HEK293 (cell line): ENCODE data around the gene NRG2.

Experiments
- CTCF ChIP-seq: fragments of 450-650 bp; formaldehyde crosslinking; IDR thresholded peaks from 2 replicates; pipeline ENCODE4 v1.5.1; 2016; ENCODE audit warnings: missing biosample characterization, missing genetic modification characterization
- MEIS1 ChIP-seq: sonication (generic); formaldehyde crosslinking; IDR thresholded peaks from 2 replicates; pipeline ENCODE4 v1.8.1; 2022; ENCODE audit warnings: missing genetic modification reagents, mild to moderate bottlenecking, borderline replicate concordance
- TCF7L2 ChIP-seq: IDR thresholded peaks from 2 replicates; pipeline ENCODE4 v1.6.1; 2011; ENCODE audit warnings: low read depth, mild to moderate bottlenecking, inconsistent platforms, low read length, moderate library complexity, borderline replicate concordance
- ZBTB7A ChIP-seq: fragments of 450-650 bp; formaldehyde crosslinking; IDR thresholded peaks from 2 replicates; pipeline ENCODE4 v1.5.1; 2016; ENCODE audit warnings: low read depth, missing biosample characterization, missing genetic modification characterization
- ZNF114 ChIP-seq: fragments of 450-650 bp; formaldehyde crosslinking; IDR thresholded peaks from 2 replicates; pipeline ENCODE4 v1.5.0; 2017; ENCODE audit warnings: missing biosample characterization, missing genetic modification characterization
- ZNF274 ChIP-seq, 2 experiments: fragments of 200-500 bp in 1 of 2; fragments of 450-650 bp in 1 of 2; sonication (Bioruptor generic) in 1 of 2; formaldehyde crosslinking in 1 of 2; IDR thresholded peaks; 2 replicates each; pipeline versions ENCODE4 v1.5.1 to v1.6.1; 2014 to 2016; ENCODE audit warnings: borderline replicate concordance in 1 of 2, inconsistent platforms in 1 of 2, low read length in 1 of 2, missing biosample characterization in 1 of 2, missing genetic modification characterization in 1 of 2
- ZNF548 ChIP-seq: fragments of 450-650 bp; formaldehyde crosslinking; IDR thresholded peaks from 2 replicates; pipeline ENCODE4 v1.5.1; 2016; ENCODE audit warnings: missing biosample characterization, missing genetic modification characterization
- ZNF549 ChIP-seq: fragments of 450-650 bp; IDR thresholded peaks from 2 replicates; pipeline ENCODE4 v1.5.1; 2018; ENCODE audit warnings: missing biosample characterization, missing genetic modification characterization, mild to moderate bottlenecking, inconsistent platforms, moderate library complexity
- ZNF830 ChIP-seq: fragments of 450-650 bp; IDR thresholded peaks from 2 replicates; pipeline ENCODE4 v1.5.0; 2018; ENCODE audit warnings: missing biosample characterization, missing genetic modification characterization, low read depth, mild to moderate bottlenecking, moderate library complexity

DNA sequence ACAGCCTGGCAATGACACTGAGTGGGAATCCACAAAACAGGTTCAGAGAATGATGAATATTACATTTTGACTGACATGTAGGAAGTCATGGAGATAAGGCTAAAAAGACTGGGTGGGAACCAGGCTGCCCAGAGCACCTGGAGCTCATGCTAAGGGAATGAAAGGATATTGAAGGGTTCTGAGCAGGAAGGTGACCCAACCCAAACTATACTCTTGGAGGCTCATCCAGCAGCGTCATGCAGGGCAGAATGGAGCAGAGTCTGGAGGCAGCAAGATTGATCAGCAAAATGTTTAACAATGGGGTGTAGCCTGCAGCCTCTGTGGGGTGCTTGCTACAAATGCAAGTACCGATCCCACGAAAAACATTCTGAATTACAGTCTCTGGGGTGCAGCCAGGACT, 127.3 kb downstream of the NRG2 start:
- TF ChIP-seq ZNF114 (tag by site-specific recombination): no peak
- no peak for TF ChIP-seq ZNF549 (tag by site-specific recombination)
- no peak for TF ChIP-seq MEIS1 (CRISPR knock-in tag)
- no peak for TF ChIP-seq CTCF
- TF ChIP-seq ZNF548 (tag by site-specific recombination): no peak
- no peak for TF ChIP-seq ZNF274 (IDR thresholded peaks at IDR 0.05; ENCODE audit: low read length)
- no peak for TF ChIP-seq ZNF274 (tag by site-specific recombination; IDR thresholded peaks at IDR 0.05; ENCODE audit: borderline replicate concordance)
- TF ChIP-seq ZNF830 (tag by site-specific recombination): no peak
- no peak for TF ChIP-seq ZBTB7A (tag by site-specific recombination)
- no peak for TF ChIP-seq TCF7L2
